GM19351 (cell line): ENCODE measurements around the gene MYO1D.

Experiments
- ATAC-seq: cut with Tn5 transposase; IDR thresholded peaks from one replicate; pipeline ENCODE4 v1.9.1; 2021; ENCODE audit warnings: mild to moderate bottlenecking, moderate library complexity; ENCODE audit not compliant: unreplicated experiment

Gene MYO1D

DNA sequence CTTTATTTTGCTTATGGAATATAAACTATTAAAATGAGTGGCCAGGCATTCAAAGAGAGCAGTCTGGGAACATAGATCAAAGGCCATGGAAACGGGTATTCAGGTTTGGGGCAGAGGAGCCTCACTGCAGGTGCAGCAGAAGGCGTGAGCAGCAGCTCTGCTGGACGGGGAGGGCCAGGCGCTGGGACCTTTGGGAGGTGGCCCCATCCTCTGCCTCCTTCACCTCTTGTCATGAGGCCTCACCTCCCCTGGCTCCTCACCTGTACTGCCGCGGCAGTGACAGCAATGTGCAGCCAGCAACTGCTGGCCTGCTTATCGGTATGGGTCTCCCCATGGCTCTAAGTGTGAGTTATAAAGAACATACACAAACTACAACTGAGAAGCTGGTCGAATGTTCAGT lies 280.7 kb downstream of the MYO1D start:
- ATAC-seq = no peak

DNA sequence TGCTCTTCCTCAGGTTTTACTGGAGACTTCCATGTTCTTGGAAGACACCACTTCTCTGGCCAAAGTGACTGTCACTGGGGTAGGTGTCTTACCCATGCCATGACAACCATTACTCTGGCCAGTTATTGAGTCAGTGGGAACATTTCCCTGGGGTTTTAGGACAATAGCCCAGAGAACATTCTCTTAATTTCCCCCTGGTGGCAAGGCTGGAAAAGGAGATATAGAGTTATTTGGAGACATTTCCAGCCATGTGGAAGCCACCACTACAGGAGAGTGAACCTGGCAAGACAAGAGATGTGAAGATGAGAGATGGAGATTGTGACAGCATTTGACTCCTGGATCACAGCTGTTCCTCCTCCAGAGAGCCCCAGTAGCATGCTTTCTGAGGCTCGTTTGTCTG lies 283.9 kb downstream of the MYO1D start:
- no peak for ATAC-seq

DNA sequence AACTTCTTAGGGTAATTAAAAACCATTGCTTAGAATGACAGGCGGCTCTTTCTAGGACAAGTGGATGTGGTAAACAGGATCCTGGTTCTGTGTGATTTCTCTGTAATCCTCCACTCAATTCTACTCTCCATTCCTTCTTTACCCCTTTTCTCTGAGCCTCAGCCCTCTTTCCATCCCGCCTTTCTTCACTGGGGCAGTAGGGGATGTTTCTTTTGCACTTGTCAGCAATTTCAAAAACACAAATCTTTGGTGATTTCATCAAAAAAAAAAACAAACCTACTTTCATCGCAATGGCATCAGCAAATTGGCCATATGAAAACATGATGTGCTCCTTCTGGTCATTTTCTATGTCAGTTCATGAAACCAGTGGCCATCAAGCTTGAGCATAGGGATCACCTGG lies 285.5 kb downstream of the MYO1D start:
- ATAC-seq = no peak

DNA sequence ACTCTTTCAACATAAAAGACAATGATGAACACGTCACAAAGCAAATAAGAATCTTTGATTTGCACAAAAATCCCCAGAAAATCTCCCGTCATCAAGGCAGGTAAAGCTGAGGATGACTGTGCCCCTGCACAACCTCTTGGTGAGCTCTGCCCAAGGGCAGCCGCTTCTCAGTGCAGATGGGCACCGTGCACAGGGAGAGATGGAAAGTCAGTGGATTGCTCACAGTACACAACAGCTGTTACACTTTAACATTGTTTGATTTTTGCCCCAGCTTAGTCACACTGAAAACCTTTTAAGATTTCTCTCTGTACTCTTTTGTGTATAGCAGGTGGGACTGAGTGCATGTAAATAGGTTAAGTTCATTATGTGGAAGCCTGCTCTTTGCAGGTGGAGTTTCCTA lies 285.9 kb downstream of the MYO1D start:
- ATAC-seq = no peak

DNA sequence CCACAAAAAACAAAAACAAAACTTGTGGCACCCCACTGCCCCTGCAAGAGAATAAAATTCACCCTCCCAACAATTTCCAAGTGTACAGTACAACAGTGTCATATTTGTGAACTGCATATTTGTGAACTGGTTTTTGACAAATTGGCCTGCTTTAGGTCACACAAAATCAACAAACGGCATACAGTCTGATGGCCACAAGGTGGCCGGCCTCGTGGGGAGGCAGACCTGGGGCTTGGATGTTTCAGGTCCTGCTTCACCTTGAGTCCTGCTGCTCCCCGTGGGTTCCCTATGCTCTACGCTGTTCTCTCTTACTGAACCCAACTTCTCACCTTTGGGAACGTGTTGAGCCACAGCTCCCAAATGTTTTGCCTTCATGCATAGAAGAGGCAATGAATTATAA lies 287.9 kb downstream of the MYO1D start:
- ATAC-seq = no peak

DNA sequence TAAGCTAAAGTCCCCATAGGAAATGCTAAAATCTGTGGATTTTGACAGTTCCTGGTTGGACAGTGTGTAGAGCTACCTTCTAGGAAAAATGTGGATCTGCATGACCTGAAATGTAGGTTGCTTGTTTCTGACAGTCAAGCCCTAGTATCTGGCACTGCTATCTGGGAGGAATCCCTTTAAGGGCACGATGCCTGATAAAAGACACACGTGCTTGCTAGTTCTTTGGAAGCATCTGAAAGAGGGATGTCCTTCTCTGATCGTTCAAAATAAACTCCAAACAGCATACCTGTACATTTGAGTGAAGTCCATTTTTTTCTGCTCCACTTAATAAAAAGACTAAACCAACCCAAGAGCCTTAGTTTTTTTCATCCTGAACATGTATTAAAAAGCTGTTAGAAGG lies 288.8 kb downstream of the MYO1D start:
- ATAC-seq = no peak

DNA sequence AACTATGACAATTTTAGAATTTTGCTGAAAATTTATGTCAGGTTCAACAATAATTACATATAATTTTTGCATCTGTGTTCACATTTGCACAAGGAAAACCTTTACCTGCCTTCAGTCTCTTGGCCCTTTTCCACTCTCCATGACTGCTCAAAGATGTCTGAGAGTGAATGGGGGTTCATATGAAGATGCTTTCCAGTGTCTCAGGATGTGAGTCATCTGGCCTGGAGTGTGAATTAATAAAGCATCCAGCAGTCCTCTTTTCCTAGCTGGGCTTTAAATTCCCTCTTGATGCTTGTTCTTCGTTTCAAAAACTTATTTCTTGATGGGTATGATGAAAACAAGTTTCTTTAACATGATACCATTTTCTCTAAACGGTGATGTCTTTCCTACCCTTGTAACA lies 290.3 kb downstream of the MYO1D start:
- no peak for ATAC-seq

DNA sequence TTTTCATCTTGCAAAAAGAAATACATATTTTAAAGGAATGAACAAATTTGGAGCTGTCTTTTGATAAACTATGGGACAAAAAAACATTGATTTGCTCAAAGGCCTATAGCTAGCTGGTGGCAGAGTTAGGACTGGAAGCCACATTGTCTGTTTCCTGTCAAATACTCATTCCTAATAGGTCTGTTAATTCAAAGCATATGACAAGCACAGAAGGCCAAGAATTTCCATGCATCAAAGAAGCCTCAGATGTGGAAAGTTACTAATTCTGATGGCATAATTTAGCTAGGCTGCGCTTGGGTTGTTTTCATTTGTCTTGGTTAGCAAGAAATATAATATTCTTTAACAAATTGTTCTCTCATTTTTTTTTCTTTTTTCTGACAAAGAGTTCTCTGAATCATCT lies 292.1 kb downstream of the MYO1D start:
- ATAC-seq = no peak

DNA sequence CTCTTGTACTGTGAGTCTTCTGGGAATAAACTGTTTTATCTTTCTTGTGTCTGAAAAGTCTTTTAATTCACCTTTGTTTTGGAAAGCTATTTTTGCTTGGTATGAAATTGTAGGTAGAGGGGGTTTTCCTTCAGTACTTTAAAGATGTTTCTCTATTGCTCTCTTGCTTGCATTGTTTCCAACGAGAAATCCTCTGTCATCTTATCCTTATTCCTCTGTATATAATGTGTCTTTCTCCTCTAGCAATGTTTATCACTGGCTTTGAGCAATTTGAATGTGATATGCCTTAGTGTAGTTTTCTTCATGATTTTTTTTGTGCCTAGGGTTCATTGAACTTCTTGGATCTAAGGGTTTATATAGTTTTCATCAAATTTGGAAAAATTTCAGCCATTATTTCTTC lies 293.9 kb downstream of the MYO1D start:
- ATAC-seq = no peak

DNA sequence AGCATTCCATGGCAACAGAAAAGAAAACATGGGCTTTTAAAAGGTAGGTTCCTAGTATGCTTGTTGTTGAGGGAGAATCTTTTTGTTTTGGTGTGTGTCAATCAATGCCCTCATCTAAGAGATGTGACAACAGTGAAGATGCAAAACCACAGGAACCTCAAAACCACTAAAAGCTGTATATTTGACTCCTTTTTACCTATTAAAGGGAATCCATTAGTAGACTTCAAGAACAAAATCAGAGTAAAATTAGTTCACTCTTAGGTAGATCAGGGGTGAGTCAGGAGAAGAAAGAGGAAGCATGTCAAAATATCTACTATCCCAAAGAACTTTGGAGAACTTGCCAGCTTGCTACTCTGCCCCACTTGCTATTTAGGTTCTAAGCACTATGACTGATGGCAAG lies 301.1 kb downstream of the MYO1D start:
- ATAC-seq = no peak

DNA sequence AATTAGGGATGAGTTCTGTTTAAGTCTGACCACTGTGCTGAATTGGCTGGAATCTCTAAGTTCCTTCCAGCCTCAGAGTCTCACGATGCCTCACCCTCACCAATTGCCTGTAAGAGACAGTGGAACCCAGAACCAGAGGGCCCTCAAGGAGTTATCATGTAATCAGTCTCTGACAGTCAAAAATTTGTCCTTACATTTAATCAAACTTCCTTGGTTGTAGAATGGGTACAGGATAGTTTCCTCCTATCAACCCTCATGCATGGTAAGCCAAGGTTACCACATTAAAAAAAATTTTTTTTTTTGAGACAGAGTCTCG lies 306.9 kb downstream of the MYO1D start:
- ATAC-seq = no peak

DNA sequence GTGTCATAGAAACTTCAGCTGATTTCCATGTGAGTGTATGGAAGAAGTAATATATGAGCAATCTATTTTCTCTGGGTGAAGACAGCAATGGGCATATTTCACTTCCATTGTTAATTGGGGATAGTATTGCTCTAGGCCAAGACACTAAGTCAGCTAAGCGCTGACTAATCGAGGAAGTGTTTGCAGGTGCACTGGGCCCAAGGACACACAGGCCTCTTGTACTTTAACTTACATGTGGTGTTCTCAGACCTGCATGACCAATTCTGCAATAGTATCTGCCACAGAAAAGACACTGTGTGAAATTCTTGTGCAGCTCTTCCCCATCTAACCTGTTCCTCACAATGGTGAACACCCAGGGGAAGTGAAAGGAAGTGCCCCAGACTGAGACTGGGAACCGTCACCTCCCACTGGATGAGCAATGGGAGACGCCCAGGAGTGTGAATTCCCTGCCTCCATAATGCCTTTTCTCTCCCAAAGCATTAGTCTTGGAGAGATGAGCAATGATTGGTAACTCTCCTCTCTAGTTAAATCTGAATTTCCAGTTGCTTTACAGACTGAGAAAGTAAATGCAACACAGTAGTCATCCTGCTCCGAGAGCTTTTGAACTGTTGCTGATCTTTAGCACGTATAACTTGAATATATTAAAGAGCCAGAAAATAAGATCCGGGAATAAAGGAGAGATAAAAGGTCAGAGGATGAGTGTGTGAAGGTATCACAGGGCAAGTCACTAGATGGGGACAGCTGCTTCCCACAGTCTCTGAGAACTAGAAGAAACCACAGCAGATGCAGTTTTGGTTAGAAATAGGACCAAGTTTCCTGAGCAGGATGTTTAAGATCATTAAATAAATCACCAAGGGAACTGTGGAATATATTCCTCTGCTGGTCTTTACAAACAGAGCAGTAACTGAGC lies 307.5 kb downstream of the MYO1D start:
- peak; percentile 48 for ATAC-seq

DNA sequence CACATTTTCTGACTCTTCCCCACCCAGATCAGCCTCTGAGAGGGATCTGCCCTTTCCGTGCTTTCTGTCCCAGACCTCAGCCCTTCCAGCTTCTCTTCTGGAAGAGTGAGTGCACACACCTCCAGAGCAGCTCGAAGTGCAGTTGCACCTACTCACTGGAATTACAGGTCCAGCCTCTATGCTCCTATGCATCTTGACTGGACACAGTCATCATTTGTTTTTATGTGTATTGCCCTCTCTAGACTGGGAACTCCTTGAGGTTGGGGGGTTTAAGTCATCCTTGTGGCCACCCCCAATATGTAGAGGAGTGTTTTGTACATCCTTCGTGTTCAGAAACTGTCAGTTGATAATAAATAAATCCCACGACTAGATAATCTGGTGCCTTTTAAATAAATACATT lies 308.2 kb downstream of the MYO1D start:
- no peak for ATAC-seq

DNA sequence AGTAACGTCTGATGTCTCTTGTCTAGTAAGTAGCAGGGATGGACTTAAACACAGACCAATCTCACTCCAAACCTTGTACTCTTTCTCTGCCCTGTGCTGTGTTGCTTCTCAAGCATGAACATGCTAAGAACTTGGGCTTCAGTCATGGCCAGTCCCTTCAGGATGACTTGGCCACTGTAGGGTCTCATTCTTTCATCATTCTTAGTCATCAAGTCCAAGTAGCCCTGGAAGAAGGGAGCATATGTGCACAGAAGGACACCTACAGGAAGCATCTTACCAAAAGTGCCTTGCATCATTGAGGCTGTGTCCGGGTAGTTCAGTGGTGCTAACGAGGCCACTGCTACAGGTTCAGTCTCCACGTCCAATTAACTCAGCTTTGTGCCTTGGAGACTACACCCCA lies 309.4 kb downstream of the MYO1D start:
- ATAC-seq = no peak

DNA sequence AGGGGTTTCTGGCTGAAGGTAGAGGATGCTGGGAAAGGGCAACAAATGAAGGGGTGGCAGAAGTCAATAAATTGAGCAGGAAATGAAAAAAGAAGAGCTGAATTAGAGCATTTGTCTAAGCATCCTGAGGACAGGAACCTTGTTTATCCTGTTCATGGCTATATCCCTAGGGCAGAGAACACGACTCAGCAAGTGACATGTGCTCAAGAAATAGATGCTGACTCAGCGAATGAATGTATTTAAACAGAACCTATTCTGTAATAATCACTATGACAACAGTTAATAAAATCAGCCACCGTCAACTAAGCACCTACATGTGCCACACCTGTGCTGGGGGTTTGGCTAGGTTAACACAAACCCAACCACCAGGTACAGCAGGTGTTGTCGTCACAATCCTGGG lies 309.8 kb downstream of the MYO1D start:
- ATAC-seq = no peak

DNA sequence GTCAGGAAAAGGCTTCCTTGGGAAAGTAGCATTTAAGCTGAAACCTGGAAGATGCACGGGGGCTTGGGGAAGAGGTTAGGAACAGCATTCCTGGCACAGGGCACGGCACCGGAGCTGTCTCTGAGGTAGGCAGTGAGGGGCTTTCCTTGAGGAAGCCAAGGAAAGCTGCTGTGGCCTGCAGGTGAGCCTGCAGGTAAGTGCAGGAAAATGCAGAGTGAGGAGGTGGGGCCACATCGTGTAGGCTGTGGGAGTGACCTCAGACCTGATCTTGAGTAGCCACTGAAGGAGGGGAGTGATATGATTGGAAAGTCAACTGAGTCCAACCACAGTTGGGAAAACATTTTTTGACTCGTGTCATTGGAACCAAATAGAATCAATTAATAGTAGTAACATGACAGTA lies 310.6 kb downstream of the MYO1D start:
- ATAC-seq = no peak

DNA sequence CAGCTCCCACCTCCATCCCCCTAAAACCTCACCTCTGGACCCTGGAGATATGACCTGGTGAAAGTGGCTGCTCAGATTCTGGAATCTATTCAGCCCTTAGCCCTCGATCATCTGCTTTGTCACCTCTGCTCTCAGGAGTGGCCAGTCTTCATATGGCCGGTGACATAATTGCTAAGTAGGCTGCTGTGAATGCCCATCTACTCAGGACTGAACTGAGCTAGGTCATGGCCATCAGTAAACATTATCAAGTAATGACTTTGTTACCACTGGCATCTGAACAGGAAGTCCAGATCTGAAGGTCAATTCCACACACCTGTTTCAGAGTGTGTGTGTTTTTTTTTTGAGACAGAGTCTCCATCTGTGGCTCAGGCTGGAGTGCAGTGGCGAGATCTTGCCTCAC lies 311.5 kb downstream of the MYO1D start:
- no peak for ATAC-seq

DNA sequence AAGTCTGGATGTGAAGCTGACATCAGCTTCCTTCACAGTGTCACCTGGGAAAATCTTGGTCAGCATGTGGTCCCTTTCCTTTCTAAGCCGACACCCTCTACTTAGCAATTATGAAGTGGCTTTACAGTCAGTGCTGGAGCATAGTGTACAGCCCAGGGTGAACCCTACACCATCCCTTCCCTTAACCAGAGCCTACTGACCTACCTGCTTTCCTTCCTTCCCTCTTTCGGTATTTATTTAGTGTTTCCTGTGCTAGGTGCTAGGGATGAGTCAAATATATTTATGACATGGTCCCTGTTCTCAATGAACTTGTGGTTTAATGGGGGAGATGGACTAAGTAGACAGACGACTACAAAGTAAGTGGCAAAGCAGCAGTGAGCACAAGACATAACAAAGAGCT lies 312.6 kb downstream of the MYO1D start:
- ATAC-seq = no peak

DNA sequence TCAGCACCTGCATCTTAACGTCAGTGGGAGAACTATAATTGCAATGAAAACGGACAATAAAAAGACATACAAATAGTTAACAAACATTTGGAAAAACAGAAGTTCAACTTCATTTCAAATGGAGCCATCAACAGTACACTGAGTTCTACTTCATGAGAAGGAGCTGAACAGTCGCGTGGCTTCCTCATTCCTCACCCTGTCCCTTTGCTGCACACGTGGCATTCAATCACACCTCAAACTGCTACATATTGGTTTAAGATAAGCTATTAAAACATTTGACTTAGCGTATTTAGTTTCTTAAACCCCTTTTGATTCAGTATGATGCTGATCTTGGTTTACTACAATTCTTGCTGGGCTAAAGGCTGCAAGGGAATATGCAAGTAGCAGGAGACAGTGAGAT lies 313.3 kb downstream of the MYO1D start:
- no peak for ATAC-seq

DNA sequence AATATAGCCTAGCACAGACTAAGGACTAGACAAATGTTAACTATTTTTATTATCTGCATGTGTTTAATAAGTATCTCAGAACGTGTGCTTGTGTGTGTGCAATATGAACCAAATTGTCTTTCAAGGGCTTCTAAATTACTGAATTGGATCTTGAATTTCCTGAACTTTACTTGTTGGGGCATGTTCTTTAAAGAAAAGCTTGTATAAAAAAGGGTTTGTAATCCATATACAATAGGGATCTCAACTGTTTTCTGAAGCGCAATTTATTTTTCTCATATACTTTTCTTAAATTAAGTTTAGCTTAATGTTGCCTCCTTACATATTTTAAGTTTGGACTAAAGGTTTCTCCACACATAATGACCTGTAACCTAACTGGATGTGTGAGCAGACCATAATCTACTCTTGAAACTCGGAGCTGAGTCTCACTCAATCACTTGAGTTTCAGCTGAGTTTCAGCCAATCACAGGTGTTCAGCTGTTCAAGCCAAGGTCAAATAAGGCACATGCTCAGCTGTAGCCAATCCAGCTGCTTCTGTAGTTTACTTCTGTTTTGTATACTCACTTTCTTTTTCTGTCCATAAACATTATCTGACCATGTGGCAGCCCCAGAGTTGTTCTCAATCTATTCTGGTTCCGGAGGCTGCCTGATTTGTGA lies 317.8 kb downstream of the MYO1D start:
- peak; percentile 90 for ATAC-seq

DNA sequence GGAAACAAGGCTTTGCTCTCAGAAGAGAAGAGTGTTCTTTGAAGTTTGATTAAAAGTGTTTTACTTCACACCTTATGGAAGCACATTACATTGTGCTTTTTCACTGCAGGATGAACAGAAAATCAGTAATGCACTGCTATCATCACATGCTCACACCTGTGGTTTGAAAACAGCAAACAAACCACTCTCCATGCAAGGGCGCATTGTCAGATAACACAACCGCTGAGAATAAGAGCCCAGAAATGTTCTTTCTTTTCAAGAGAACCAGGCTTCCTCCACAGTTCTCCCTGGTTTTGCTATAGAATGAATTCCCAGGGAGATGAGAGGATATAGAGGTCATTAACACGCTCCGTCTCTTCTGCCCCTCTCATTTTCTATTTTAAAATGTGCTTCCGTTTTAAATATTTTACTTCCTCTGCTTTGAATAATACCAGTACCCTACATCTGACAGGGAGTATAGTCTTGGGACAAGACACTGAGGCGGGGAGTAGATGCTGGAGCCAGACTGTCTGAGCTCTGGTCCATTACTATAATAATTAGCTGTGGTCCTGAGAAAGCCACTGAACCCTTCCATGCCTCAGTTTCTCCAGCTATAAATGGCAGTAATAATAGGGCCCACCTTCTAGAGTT lies 318.5 kb downstream of the MYO1D start:
- ATAC-seq = no peak

DNA sequence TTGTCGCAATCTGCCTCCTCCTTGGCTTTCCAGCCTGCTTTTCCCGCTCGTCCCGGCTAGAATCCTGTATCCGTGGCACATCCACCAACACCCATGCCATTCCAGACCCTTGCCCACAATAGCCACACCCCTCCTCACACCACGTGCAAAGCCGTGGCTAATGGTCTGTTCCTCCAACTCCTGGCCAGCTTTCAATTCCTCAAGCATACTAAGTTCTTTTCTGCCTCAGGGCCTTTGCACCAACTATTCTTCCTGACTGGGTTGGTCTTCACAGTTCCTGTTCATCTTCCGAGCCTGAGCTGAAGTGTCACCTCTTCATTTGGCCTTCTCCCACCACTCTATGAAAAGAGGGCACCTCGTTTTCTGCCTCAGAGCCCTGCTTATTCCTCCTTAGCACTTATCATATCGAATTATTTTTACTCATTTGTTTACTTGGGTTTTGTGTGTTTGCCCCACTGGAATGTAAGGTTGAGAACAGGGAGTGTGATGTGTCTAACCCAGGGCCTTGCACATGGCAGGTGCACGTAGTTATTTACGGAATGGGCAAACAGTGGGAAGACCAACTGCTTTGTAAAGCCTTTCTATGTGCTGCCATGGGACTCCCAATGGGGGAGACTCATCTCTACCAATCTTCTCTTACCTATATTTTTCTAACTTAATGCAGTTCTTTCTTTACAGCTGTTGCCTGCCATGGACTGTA lies 321.2 kb downstream of the MYO1D start:
- ATAC-seq = no peak
